Keratinocyte (primary cell): ENCODE results near the gene TNNT3.

Source experiments
- CTCF ChIP-seq, 3 experiments: IDR thresholded peaks in 1 of 3; conservative IDR thresholded peaks in 1 of 3; optimal IDR thresholded peaks in 1 of 3; 2 replicates in 2 of 3; 3 replicates in 1 of 3; pipeline versions ENCODE3 to v1.5.1; 2011; ENCODE audit warnings: low read length in 3 of 3, mild to moderate bottlenecking in 3 of 3, moderate library complexity in 2 of 3, control low read depth in 1 of 3, inconsistent platforms in 1 of 3; ENCODE audit not compliant: insufficient read depth in 2 of 3; ENCODE audit errors: extremely low read depth in 1 of 3
- EZH2 ChIP-seq: IDR thresholded peaks from one replicate; pipeline ENCODE4 v1.6.1; 2012; ENCODE audit warnings: inconsistent platforms, mild to moderate bottlenecking, low read length, moderate library complexity

- TF ChIP-seq CTCF (optimal IDR thresholded peaks at IDR 0.05 in 1 of 3, IDR thresholded peaks at IDR 0.05 in 1 of 3, conservative IDR thresholded peaks at IDR 0.05 in 1 of 3; ENCODE audit: extremely low read depth in 1 of 3, insufficient read depth in 2 of 3, low read length in 3 of 3) (no peak), EZH2 (no peak)
These were observed 14.2 kb downstream of the TNNT3 start for GRCh38 chr11:1933416-1934334.
